NCI-H460 (cell line): Measurements from ENCODE around the gene DHX40. TPM values are rescaled to one million over a fixed set of nuclear protein-coding genes. Genes with fewer than 3 reads are reported as not detected.
"Not testable (repeated sequence)": the region's sequence is repeated elsewhere in the genome, so short reads cannot be mapped to it uniquely, and the experiment has no call there.

Experiments used
- DNase-seq: peaks from one replicate; pipeline ENCODE4 v3.0.0-alpha.2; 2016; ENCODE audit warnings: low read depth; ENCODE audit errors: extremely low read depth
- total RNA-seq: library from RNA; depleted of rRNA; stranded (reverse); fragments of >200 nt; shearing (Covaris generic); gene quantifications from 2 replicates; pipeline ENCODE4 v1.2.3, GENCODE V29; 2014

The DHX40 gene
- total RNA-seq, 1 experiment from 2014 or later = 78.2 TPM

DNA sequence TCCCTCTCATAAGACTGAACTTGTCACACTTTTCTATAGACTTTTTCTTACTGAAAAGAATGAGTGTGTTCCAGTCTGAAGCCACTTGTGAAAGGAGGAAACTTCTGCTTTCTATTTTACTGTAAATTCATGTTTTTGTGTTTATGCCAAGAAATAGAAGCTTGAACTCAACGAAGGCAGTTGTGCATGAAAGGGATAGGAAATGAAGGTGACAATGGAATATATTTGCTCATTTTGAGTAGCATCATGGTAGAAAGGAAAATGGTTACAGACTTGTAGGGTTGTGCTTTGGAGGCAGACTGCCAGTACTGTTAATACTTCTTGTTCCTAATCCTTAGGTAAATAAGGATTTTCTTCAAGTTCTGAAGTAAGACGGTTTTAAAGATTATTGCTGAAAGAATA, 62.4 kb downstream of the DHX40 start:
- DNase-seq = no peak

GRCh38 chr17:59629174-59629573, 63.8 kb downstream of the DHX40 start:
- no peak for DNase-seq

DNA sequence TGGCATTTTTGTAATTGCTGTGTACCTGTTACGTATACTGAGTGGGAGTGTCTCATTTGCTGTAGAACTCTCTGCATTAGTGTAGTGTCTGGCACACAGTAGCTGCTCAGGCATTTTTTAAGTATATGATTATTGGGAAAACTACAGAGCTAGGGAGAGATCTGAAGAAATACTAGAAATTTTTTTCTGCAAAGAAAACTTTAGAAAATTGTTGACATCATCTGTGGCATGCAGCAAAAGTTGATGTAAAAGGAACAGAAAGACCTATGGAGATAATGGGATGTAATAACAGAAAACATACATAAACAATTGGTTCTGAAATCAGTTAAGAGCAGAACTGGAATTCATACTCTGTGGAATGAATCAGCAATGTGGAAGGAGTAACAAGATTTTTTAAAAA, 65.9 kb downstream of the DHX40 start:
- no peak for DNase-seq

GRCh38 chr17:59632398-59632797, 67.0 kb downstream of the DHX40 start:
- no peak for DNase-seq

- no peak for DNase-seq
Observed at GRCh38 chr17:59633658-59634359, 68.4 kb downstream of the DHX40 start.

- DNase-seq = no peak
Observed at GRCh38 chr17:59634632-59635541, 69.5 kb downstream of the DHX40 start.

- no peak for DNase-seq
Observed at GRCh38 chr17:59637611-59638310, 72.4 kb downstream of the DHX40 start.

GRCh38 chr17:59638553-59638952, 73.1 kb downstream of the DHX40 start:
- no peak for DNase-seq

DNA sequence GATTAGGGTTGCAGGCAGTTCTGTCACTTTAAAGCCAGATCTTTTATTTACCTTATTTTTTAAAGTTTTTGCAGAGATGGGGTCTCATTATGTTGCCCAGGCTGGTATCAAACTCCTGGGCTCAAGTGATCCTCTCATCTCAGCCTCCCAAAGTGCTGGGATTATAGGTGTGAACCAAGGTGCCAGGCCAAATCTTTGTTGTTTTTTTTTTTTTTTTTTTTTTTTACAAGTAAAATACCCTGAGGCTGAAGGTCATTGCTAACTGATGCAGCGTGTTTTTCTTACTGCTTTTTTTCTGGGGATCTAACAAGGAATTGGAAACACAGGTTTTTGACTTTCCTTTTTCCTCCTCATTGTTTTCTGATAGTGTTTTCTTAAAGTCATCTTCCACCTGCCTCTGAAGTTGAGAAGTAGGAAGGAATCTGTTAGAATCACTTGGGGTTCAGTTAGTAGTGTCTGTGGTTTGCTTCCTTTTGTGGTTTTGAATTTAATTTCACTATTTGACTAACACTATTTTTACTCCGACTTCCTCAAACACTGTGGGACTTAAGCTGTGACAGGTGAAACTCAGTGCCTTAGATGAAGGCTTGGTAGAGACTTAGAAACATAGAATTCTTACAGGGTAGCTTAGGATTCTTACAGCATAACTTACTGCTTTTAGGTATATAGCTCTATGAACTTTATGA, 76.5 kb downstream of the DHX40 start:
- DNase-seq = no peak

- DNase-seq = no peak
Observed at GRCh38 chr17:59642565-59642964, 77.2 kb downstream of the DHX40 start.

DNA sequence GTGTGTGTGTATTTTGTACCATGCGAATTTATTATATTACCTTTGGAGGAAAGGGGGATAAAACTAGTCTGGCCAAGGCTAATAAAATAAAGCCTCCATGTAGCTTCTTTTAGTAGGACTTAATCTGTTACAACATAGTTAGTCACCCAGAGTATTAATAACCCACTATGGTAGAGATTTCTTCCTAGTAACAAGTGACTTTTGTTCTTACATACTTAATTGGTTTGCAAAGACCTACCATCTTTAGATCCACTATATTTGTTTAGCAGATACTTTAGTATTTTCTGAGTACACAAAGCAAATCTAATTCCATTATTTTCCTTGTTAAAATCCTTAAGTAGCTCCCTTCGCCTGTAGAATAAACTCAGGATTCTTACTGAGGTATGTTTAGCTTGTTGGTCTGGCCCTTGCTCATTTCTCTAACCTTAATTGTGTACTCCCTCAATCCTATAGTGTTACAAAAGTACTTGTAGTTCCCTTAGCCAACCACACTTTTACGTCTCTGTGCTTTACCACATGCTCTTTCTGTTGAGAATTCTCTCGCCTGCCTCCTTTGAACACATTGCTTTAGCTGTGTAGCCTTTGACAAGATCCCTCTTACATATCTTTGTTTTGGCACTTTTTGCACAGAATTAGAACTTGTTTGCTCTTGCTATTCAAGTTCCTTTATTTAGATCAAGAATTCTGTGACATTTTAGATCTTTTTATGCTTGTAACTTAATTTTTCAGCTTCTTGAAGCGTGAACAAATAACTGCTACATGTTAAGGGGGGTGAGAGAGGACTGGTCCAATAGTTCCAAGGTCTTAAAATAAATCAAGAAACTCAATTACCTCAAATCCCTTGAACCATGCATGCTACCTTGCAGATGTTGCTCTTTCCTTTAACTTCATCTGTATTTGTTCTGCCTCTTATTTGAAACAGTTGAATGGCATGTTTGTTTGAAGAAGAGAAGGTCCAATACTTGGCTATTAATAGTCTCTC, 78.0 kb downstream of the DHX40 start:
- no peak for DNase-seq

DNA sequence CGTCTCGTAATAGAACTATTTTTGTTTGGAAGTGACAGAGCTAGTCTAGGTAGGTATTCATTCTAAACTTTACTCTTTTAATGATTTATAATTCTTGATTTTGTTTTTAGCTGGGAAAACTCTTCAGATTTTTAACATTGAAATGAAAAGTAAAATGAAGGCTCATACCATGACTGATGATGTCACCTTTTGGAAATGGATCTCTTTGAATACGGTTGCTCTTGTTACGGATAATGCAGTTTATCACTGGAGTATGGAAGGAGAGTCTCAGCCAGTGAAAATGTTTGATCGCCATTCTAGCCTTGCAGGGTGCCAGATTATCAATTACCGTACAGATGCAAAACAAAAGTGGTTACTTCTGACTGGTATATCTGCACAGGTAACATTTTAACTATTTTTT, 81.9 kb downstream of the DHX40 start:
- DNase-seq = no peak

DNA sequence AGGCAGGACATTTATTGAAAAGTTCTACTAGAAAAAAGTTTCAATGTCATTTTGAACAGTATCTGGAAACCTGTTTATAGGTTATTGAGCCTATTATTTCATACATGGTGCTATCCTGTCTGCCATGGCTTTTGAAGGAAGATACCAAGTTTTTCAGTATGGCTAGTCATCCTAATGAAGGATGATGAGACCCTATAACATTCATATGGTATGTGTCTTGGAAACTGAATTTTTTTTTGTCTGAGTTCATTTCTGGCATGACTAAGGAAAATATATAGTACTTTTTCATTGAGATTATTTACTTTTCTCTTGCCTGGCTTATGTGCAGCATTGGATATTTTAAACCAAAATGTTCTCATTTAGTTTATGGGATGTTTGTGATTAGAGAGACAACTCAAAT, 84.5 kb downstream of the DHX40 start:
- no peak for DNase-seq

DNA sequence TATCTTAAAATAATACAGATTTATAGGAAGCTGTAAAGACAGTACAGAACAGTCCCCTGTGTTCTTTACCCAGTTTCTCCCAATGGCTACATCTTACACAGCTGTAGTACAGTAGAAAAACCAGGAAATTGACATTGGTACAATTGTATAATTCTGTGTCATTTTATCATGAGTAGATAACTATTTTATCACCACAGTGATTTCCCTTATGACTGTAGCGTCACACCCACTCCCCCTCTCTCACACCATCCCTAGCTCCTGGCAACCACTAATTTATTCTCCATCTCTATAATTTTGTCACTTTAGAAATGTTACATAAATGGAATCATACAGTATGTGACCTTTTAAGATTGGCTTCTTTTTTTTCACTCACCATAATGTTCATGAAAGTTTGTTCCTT, 85.2 kb downstream of the DHX40 start:
- no peak for DNase-seq

GRCh38 chr17:59651346-59651745, 85.9 kb downstream of the DHX40 start:
- DNase-seq = no peak

GRCh38 chr17:59652119-59652518, 86.7 kb downstream of the DHX40 start:
- no peak for DNase-seq

GRCh38 chr17:59656624-59657023, 91.2 kb downstream of the DHX40 start:
- DNase-seq = not testable (repeated sequence)
